Measurements from ENCODE around the gene CLDN20.
"Not testable (repeated sequence)": the region's sequence is repeated elsewhere in the genome, so short reads cannot be mapped to it uniquely, and the experiment has no call there.

The CLDN20 gene

GRCh38 chr6:155301867-155302266, 38.1 kb downstream of the CLDN20 start:
- H3K27ac ChIP-seq = no peak overlapping the region
- no peak for TF ChIP-seq CTCF (IDR thresholded peaks at IDR 0.05)
- no peak for TF ChIP-seq ZFX (IDR thresholded peaks at IDR 0.05; ENCODE audit: borderline replicate concordance)

GRCh38 chr6:155303361-155303870, 39.6 kb downstream of the CLDN20 start:
- no peak for TF ChIP-seq CTCF (IDR thresholded peaks at IDR 0.05)
- no peak for TF ChIP-seq ZFX (IDR thresholded peaks at IDR 0.05; ENCODE audit: borderline replicate concordance)
- no peak overlapping the region for H3K27ac ChIP-seq

GRCh38 chr6:155306958-155307357, 43.1 kb downstream of the CLDN20 start:
- no peak overlapping the region for H3K27ac ChIP-seq
- no peak for TF ChIP-seq CTCF (IDR thresholded peaks at IDR 0.05)
- no peak for TF ChIP-seq ZFX (IDR thresholded peaks at IDR 0.05; ENCODE audit: borderline replicate concordance)

GRCh38 chr6:155309150-155309549, 45.3 kb downstream of the CLDN20 start:
- H3K27ac ChIP-seq = no peak overlapping the region
- TF ChIP-seq ZFX (IDR thresholded peaks at IDR 0.05; ENCODE audit: borderline replicate concordance) = no peak
- no peak for TF ChIP-seq CTCF (IDR thresholded peaks at IDR 0.05)

GRCh38 chr6:155310596-155310995, 46.8 kb downstream of the CLDN20 start:
- no peak for TF ChIP-seq ZFX (IDR thresholded peaks at IDR 0.05; ENCODE audit: borderline replicate concordance)
- TF ChIP-seq CTCF (IDR thresholded peaks at IDR 0.05) = no peak
- H3K27ac ChIP-seq = no peak overlapping the region

- no peak overlapping the region for H3K27ac ChIP-seq
- no peak for TF ChIP-seq ZFX (IDR thresholded peaks at IDR 0.05; ENCODE audit: borderline replicate concordance)
- no peak for TF ChIP-seq CTCF (IDR thresholded peaks at IDR 0.05)
Measured at GRCh38 chr6:155311086-155311485, 47.3 kb downstream of the CLDN20 start.

- TF ChIP-seq ZFX (IDR thresholded peaks at IDR 0.05; ENCODE audit: borderline replicate concordance) = no peak
- TF ChIP-seq CTCF (IDR thresholded peaks at IDR 0.05) = no peak
- no peak overlapping the region for H3K27ac ChIP-seq
Measured at GRCh38 chr6:155311583-155311982, 47.8 kb downstream of the CLDN20 start.

GRCh38 chr6:155312950-155313349, 49.1 kb downstream of the CLDN20 start:
- H3K27ac ChIP-seq = not testable (repeated sequence)
